Mesendoderm (in vitro differentiated cells): Measurements from ENCODE around the gene EPHB3.

ENCODE experiments used
- DNase-seq: peaks from one replicate; pipeline ENCODE4 v3.0.0; 2013
- H2AK5ac ChIP-seq: 2 replicates; pipeline ENCODE4 v1.6.1; 2013; ENCODE audit warnings: low read length, inconsistent platforms
- H2BK120ac ChIP-seq: 2 replicates; pipeline ENCODE4 v1.6.1; 2013; ENCODE audit warnings: low read depth, mild to moderate bottlenecking, low read length, moderate library complexity, mixed read lengths
- H2BK15ac ChIP-seq: replicated peaks from 2 replicates; pipeline ENCODE4 v1.6.1; 2013; ENCODE audit warnings: low read depth, mild to moderate bottlenecking, moderate library complexity
- H2BK5ac ChIP-seq: 2 replicates; pipeline ENCODE4 v1.6.1; 2013; ENCODE audit warnings: low read length, inconsistent platforms
- H3K18ac ChIP-seq: 2 replicates; pipeline ENCODE4 v1.6.1; 2013; ENCODE audit warnings: mild to moderate bottlenecking, low read length, mixed read lengths
- H3K23ac ChIP-seq: one replicate; pipeline ENCODE4 v1.6.1; 2013; ENCODE audit warnings: low read length
- H3K27ac ChIP-seq: 2 replicates; pipeline ENCODE4 v1.5.1; 2013; ENCODE audit warnings: low read depth, mild to moderate bottlenecking, inconsistent platforms, low read length, moderate library complexity
- H3K27me3 ChIP-seq: 2 replicates; pipeline ENCODE4 v1.6.1; 2013; ENCODE audit warnings: low read length, control low read depth, mild to moderate bottlenecking, inconsistent platforms; ENCODE audit not compliant: insufficient read depth, poor library complexity
- H3K36me3 ChIP-seq: 2 replicates; pipeline ENCODE4 v1.6.1; 2013; ENCODE audit warnings: low read length, inconsistent platforms; ENCODE audit not compliant: control insufficient read depth, insufficient read depth
- H3K4ac ChIP-seq: one replicate; pipeline ENCODE4 v1.6.1; 2013; ENCODE audit warnings: low read depth, mild to moderate bottlenecking, low read length, moderate library complexity
- H3K4me1 ChIP-seq: 2 replicates; pipeline ENCODE4 v1.6.1; 2013; ENCODE audit warnings: low read depth, low read length, inconsistent platforms; ENCODE audit not compliant: control insufficient read depth
- H3K4me2 ChIP-seq: 2 replicates; pipeline ENCODE4 v1.6.1; 2013; ENCODE audit warnings: low read length
- H3K4me3 ChIP-seq: 2 replicates; pipeline ENCODE4 v1.5.1; 2013; ENCODE audit warnings: mild to moderate bottlenecking, low read length
- H3K56ac ChIP-seq: one replicate; pipeline ENCODE4 v1.6.1; 2013; ENCODE audit warnings: low read length
- H3K79me1 ChIP-seq: 2 replicates; pipeline ENCODE4 v1.6.1; 2013; ENCODE audit warnings: low read length, inconsistent platforms
- H3K79me2 ChIP-seq: 2 replicates; pipeline ENCODE4 v1.6.1; 2013; ENCODE audit warnings: mild to moderate bottlenecking, low read length; ENCODE audit not compliant: control insufficient read depth, insufficient read depth
- H3K9ac ChIP-seq: 2 replicates; pipeline ENCODE4 v1.6.1; 2013; ENCODE audit warnings: low read length, inconsistent platforms
- H4K5ac ChIP-seq: one replicate; pipeline ENCODE4 v1.6.1; 2013; ENCODE audit warnings: low read length
- H4K8ac ChIP-seq: one replicate; pipeline ENCODE4 v1.6.1; 2013; ENCODE audit warnings: low read depth, mild to moderate bottlenecking, control low read depth, low read length, moderate library complexity
- WGBS: extraction: QIAGEN DNeasy Blood & Tissue Kit; methylation state at CpG from one replicate; pipeline ENCODE4 v1.1.7; 2013; ENCODE audit warnings: low lambda C conversion rate, missing lambda C conversion rate; ENCODE audit not compliant: insufficient coverage; ENCODE audit errors: extremely low coverage; 5-methylcytosine and 5-hydroxymethylcytosine counted together

EPHB3 gene

DNA sequence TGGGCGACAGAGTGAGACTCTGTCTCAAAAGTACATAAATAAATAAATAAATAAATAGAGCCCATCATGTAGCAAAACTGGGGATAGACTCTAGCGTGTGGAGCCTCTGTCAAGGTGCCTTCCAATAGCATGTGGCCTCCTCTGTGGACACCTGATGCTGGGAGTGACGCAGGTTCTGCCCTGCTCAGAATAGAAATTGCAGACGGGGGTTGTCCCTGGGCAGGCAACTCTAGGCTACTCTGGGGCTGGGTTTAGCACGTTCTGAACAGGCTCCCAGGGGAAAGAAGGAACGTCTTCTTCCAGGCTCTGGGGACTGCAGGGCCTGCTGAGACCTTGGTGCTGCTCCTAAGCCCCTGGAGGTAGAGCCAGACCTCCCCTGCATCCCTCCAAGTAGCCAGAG lies 65.3 kb downstream of the EPHB3 start:
- no peak overlapping the region for H2BK120ac ChIP-seq
- no peak overlapping the region for H2AK5ac ChIP-seq
- H3K4me1 ChIP-seq: peaks cover 15% of the 10 kb centered on the region
- H3K79me2 ChIP-seq: no peaks in the 10 kb centered on the region
- no peak overlapping the region for H3K23ac ChIP-seq
- H3K36me3 ChIP-seq: no peaks in the 10 kb centered on the region
- H3K27ac ChIP-seq: no peak overlapping the region
- H3K18ac ChIP-seq: no peak overlapping the region
- DNase-seq: no peak
- H3K4me3 ChIP-seq: no peak overlapping the region
- H3K4me2 ChIP-seq: no peak overlapping the region
- no peak overlapping the region for H2BK15ac ChIP-seq
- no peak overlapping the region for H4K5ac ChIP-seq
- no peaks in the 10 kb centered on the region for H3K27me3 ChIP-seq
- H3K4ac ChIP-seq: no peak overlapping the region
- H3K79me1 ChIP-seq: no peaks in the 10 kb centered on the region
- H3K56ac ChIP-seq: no peak overlapping the region
- H2BK5ac ChIP-seq: no peak overlapping the region
- H3K9ac ChIP-seq: no peak overlapping the region
- H4K8ac ChIP-seq: no peak overlapping the region
- WGBS: no CpG with 5 or more reads among the region's 6 CpGs

DNA sequence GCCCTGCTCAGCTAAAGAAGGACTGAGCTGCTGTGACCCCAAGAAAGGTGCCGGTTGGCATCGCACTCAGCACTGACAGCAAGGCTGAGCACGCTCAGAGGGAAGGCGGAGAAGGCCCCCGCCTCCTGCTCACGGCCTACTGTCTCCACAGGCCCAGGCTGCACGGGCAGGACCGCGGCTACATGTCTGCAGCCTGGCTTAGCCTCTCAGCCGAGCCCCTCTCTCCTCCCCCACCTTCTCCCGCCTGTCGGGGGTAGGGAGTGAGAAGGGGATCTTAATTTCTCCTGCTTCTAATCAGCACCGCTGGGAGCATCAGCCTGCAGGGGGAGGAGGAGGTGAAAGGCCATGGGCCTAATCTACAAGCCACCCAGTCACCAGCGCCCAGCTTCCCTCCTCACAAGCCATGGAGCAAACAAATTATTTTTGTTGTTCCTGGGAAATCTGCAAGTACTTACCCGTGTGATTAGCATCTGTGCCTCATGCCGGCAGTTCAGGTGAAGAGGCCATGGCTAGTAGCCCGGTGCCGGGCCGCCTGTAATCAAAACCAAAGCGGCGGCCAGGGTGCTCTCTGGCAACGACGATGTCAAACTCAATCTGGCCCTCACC lies 68.1 kb downstream of the EPHB3 start:
- H3K36me3 ChIP-seq: no peaks in the 10 kb centered on the region
- H3K18ac ChIP-seq: peak overlapping the region; percentile 30
- H3K56ac ChIP-seq: peak overlapping the region; percentile 81
- H3K4ac ChIP-seq: peak overlapping the region; percentile 42
- H2BK15ac ChIP-seq: no peak overlapping the region
- no peak overlapping the region for H3K27ac ChIP-seq
- no peaks in the 10 kb centered on the region for H3K27me3 ChIP-seq
- no peak overlapping the region for H4K5ac ChIP-seq
- peak overlapping the region; percentile 78 for H2BK5ac ChIP-seq
- H3K4me2 ChIP-seq: no peak overlapping the region
- no peaks in the 10 kb centered on the region for H3K79me2 ChIP-seq
- H3K23ac ChIP-seq: no peak overlapping the region
- no CpG with 5 or more reads among the region's 23 CpGs for WGBS
- H3K4me1 ChIP-seq: peaks cover 15% of the 10 kb centered on the region
- H3K4me3 ChIP-seq: no peak overlapping the region
- H2AK5ac ChIP-seq: no peak overlapping the region
- no peak overlapping the region for H2BK120ac ChIP-seq
- H3K9ac ChIP-seq: peak overlapping the region; percentile 52
- H3K79me1 ChIP-seq: no peaks in the 10 kb centered on the region
- DNase-seq: peak; percentile 89
- H4K8ac ChIP-seq: no peak overlapping the region

DNA sequence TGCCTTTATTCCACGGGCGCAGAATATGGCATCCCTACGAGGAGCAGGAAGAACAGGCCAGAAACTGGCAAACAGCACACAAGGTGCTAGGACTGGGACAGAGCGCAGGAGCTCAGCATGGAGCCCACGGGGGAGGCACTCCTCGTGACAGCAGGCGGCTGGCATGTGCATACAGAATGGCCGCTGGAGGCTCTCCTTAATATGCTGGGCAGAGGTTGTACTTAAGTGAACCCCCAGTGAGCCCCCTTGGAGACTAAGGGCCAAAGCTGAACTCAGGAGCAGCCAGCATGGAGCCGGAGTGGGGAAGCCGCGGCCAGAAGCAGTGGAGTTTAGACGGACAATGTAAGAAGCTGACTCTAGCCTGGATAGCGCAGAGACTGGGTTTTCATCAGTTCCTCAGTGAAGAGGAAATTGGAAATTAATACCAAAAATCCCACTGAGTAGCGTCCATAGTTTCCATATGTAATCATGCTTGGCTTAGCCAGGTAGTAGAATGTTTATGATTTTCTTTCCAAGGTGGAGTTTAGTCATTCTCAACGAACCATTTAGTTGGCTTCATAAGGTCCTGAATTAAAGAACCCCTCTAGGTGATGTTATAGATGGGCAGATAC lies 69.4 kb downstream of the EPHB3 start:
- Histone ChIP-seq H3K4ac (no peak overlapping the region), H3K18ac (no peak overlapping the region), H3K4me3 (no peak overlapping the region), H3K79me1 (no peaks in the 10 kb centered on the region), H3K27ac (no peak overlapping the region), H3K36me3 (no peaks in the 10 kb centered on the region), H3K79me2 (no peaks in the 10 kb centered on the region), H2BK5ac (no peak overlapping the region), H3K23ac (no peak overlapping the region), H2AK5ac (peak overlapping the region; percentile 86), H3K56ac (no peak overlapping the region), H3K9ac (no peak overlapping the region), H4K5ac (no peak overlapping the region), H3K27me3 (no peaks in the 10 kb centered on the region), H4K8ac (no peak overlapping the region), H2BK15ac (no peak overlapping the region), H3K4me1 (peaks cover 15% of the 10 kb centered on the region), H2BK120ac (no peak overlapping the region), H3K4me2 (no peak overlapping the region)
- no peak for DNase-seq
- WGBS: no CpG with 5 or more reads among the region's 15 CpGs

DNA sequence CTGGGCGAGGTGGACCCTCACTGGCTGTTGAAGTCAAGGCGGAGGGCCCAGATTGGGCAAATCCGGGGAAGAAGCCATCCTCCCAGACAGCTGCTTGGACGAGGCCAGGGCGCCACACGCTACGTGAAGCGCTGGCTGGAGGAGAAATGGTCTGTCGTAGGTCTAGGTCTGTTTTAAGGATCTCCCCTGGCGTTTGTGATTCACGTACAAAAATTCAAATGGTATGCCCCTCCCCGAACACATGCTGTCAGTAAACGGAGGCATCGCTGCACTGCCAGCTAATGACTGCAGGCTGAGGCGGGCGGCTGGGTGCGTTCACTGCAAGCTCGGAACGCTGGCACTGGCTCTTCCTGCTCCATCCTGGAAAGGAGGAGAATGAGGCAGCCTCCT lies 69.9 kb downstream of the EPHB3 start:
- H3K36me3 ChIP-seq: no peaks in the 10 kb centered on the region
- no peaks in the 10 kb centered on the region for H3K27me3 ChIP-seq
- no peak overlapping the region for H3K56ac ChIP-seq
- no peak overlapping the region for H4K5ac ChIP-seq
- no peak overlapping the region for H3K4me3 ChIP-seq
- H3K27ac ChIP-seq: no peak overlapping the region
- H3K18ac ChIP-seq: no peak overlapping the region
- H2AK5ac ChIP-seq: peak overlapping the region; percentile 34
- peaks cover 15% of the 10 kb centered on the region for H3K4me1 ChIP-seq
- H4K8ac ChIP-seq: no peak overlapping the region
- H3K9ac ChIP-seq: no peak overlapping the region
- DNase-seq: no peak
- H3K4me2 ChIP-seq: no peak overlapping the region
- H2BK15ac ChIP-seq: no peak overlapping the region
- no peaks in the 10 kb centered on the region for H3K79me2 ChIP-seq
- no peak overlapping the region for H2BK120ac ChIP-seq
- H2BK5ac ChIP-seq: no peak overlapping the region
- no CpG with 5 or more reads among the region's 19 CpGs for WGBS
- H3K23ac ChIP-seq: no peak overlapping the region
- no peak overlapping the region for H3K4ac ChIP-seq
- no peaks in the 10 kb centered on the region for H3K79me1 ChIP-seq
